ENCODE results near the gene FXYD6. TPM values are rescaled to one million over a fixed set of nuclear protein-coding genes. Genes with fewer than 3 reads are reported as not detected.
A peak's percentile ranks its signal among the peaks of the same experiment; 100 is the strongest.
"Not testable (repeated sequence)": the region's sequence is repeated elsewhere in the genome, so short reads cannot be mapped to it uniquely, and the experiment has no call there.

FXYD6 gene
- total and polyA plus RNA-seq, 5 experiments from 2014 or later, result not detected

DNA sequence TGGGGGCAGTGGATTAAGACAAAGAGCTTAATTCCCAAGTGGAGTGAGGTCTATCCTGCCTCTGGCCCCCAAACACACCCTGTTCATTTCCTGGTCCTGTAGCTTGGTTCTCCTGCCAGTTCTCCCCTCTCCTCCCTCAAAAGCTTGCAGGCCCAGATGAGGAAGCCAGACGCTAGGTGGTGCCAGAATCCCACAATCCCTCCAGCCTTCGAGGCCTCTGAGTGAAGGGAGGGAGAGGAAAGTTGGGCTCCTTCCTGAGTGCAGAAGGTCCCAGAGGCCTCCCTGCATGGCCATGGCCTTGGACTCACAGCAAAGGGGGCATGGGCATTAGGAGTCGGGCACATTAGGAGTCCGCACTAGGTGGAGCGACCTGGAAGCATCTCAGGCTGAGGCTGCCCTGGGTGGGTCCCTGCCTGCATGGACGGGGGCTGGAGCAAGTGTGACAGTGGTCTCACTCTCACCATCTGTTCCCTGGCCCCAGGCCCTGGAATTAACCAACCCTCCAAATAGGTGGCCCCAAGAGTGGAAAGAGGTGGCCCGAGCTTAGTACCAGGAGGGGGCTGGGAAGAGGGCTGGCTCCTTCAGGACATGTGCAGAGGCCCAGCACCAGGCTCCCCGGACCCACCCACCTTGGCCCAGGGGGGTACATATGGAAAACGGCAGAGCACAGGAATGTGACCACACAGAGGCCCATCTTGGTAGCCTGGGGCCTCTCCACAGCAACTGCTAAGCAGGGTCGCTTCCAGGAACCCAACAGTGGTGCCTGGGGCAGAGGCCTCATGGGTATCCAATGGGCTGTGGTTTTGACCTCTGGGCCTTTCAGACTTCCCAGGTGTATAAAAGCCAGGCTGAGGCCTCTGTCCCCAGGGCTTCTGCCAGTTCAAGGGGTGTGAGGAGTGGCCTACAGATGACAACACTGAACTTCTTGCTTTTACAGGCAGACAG is 57.1 kb downstream of the FXYD6 start:
- Mint-ChIP-seq H3K36me3 (peaks cover 0 to 3% (median 0%) of the 10 kb centered on the region in 3 donors), H3K4me3 (peak overlapping the region in 2 of 10 donors; percentile 2 to 29), H3K27ac (peak overlapping the region in 4 of 10 donors; percentile 26 to 71 (median 47)), H3K4me1 (peaks cover 27 to 69% (median 64%) of the 10 kb centered on the region in 4 donors), H3K27me3 (no peaks in the 10 kb centered on the region), H3K9me3 (no peaks in the 10 kb centered on the region)
- DNase-seq, result peak in 1 of 10 donors; percentile 49
- POLR2A ChIA-PET, result interaction anchor here (0.6 to 4.3 kb wide), 4 partner anchors 11 to 395 kb away, joined by 3 to 44 read pairs (median 8); no protein-coding TSS in a partner anchor
- no peak for ATAC-seq

DNA sequence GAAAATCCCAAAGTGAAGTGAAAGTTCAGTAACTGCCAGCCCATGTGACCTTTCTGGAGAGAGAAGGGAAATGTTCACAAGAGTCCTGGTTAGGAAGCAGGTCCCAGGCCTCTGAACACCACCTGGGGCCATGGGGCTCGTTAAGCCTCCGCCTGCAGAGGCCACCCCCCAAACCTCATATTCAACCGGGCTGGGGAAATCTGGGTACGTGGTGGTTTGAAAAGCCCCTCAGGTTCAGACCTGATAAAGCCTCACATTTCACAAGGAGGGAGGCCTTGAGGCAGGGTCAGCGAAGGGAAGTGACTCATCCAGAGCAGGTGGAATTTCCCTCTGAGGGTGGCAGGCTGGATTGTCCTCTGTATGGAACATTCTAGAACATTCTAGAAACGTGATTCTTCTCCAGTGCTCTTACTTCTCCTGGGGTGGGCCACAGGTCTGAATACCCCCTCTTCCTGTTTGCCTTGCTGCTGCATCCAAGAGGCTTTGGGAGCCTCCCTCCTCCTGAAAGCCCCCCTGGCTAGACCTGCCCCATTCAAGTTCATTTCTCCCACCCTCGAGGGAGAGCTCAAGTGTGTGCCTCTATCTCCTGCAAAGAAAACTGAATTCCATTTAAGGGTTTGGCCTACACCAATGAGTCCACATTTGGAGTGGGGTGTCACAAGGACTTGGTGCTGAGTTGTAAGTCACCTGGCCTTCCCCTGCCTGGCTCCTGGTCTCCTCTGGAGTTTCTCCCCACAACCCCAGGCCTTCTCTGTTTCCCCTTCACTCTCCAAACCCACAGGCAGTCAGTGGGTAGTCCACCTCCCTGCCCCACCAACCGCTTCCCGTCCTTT is 58.2 kb downstream of the FXYD6 start:
- ATAC-seq (no peak), DNase-seq (peak in 1 of 10 donors; percentile 58)
- Mint-ChIP-seq H3K36me3 (peaks cover 0 to 3% (median 0%) of the 10 kb centered on the region in 3 donors), H3K27ac (peak overlapping the region in 9 of 10 donors; percentile 22 to 94 (median 87)), H3K4me3 (peak overlapping the region in 4 of 10 donors; percentile 19 to 75 (median 58)), H3K27me3 (no peaks in the 10 kb centered on the region), H3K9me3 (no peaks in the 10 kb centered on the region), H3K4me1 (peaks cover 26 to 66% (median 58%) of the 10 kb centered on the region in 4 donors)
- POLR2A ChIA-PET, result interaction anchor here (0.6 to 4.3 kb wide), 6 partner anchors 10 to 394 kb away, joined by 3 to 44 read pairs (median 6); no protein-coding TSS in a partner anchor

DNA sequence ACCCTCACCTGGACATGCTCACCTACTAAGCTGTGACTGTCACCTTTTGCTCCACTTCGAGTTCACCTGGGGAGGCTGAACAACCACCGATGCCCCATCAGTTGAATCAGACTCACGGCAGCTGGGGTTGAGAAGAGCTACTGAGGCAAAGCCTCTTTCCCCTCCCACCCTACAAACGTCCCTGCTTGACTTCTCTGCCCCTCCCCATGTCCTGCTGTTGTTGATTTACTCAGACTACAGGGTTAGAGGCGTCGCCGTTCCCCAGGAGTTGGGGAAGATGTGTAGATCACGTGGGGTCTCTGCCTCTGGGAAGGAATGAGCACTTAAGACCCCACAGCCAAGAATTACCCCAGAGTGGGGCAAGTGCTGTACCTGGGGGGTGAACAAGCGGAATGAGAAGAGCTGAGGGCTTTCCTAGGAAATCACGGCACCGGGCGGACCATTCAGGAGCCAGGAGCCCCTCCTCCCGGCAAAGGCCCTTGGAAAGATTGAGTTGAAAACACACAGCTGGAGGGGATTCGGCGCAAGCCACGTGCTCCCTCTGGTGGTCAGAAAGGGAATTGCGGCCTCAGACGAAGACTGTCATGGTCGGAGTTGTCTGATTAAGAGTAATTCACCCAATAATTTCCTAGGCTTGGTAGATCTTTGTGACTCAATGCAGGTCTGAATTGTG is 59.0 kb downstream of the FXYD6 start:
- peaks cover 0 to 3% (median 0%) of the 10 kb centered on the region in 3 donors for H3K36me3 Mint-ChIP-seq
- H3K27me3 Mint-ChIP-seq, result no peaks in the 10 kb centered on the region
- H3K4me3 Mint-ChIP-seq, result peak overlapping the region in 9 of 10 donors; percentile 48 to 79 (median 64)
- DNase-seq (peak; percentile 66 to 88 (median 79)), ATAC-seq (peak in 1 of 2 donors; percentile 16)
- POLR2A ChIA-PET, result interaction anchor here (0.9 to 4.3 kb wide), 6 partner anchors 9 to 754 kb away, joined by 4 to 44 read pairs (median 10); no protein-coding TSS in a partner anchor
- H3K27ac Mint-ChIP-seq, result peak overlapping the region; percentile 71 to 94 (median 86)
- H3K9me3 Mint-ChIP-seq, result no peaks in the 10 kb centered on the region
- peaks cover 28 to 62% (median 52%) of the 10 kb centered on the region in 4 donors for H3K4me1 Mint-ChIP-seq

DNA sequence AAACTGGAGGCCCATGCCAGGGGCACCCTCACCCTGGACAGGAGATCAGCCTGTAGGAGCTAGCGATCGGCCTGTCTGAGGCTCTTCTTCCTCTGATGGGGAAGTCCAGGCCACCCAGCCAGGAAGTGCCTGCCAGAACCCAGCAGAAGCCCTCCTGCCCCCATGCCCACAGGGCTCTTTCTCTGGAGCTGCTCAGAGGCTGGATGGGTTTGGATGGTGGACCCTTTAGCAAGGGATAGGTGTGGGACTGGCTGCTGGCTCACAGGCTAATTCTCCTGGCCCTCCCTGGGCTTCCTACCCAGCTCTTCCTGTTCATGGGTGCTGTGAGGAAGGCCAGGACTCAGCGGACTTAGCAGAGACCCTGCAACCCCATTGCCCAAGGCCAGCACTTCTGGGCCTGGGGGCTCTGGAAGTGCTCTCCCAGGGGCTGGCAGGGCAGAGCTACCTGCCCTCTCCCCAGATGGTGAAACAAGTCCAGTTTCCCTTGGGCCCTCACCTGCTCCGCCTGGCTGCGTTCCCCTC is 59.6 kb downstream of the FXYD6 start:
- ATAC-seq (no peak), DNase-seq (no peak)
- POLR2A ChIA-PET, result interaction anchor here (0.9 to 4.3 kb wide), 7 partner anchors 9 to 755 kb away, joined by 4 to 44 read pairs (median 12); no protein-coding TSS in a partner anchor
- peak overlapping the region in 9 of 10 donors; percentile 73 to 94 (median 87) for H3K27ac Mint-ChIP-seq
- H3K9me3 Mint-ChIP-seq, result no peaks in the 10 kb centered on the region
- H3K27me3 Mint-ChIP-seq, result no peaks in the 10 kb centered on the region
- peaks cover 0 to 3% (median 0%) of the 10 kb centered on the region in 3 donors for H3K36me3 Mint-ChIP-seq
- peak overlapping the region in 8 of 10 donors; percentile 48 to 79 (median 61) for H3K4me3 Mint-ChIP-seq
- peaks cover 27 to 57% (median 46%) of the 10 kb centered on the region in 4 donors for H3K4me1 Mint-ChIP-seq

DNA sequence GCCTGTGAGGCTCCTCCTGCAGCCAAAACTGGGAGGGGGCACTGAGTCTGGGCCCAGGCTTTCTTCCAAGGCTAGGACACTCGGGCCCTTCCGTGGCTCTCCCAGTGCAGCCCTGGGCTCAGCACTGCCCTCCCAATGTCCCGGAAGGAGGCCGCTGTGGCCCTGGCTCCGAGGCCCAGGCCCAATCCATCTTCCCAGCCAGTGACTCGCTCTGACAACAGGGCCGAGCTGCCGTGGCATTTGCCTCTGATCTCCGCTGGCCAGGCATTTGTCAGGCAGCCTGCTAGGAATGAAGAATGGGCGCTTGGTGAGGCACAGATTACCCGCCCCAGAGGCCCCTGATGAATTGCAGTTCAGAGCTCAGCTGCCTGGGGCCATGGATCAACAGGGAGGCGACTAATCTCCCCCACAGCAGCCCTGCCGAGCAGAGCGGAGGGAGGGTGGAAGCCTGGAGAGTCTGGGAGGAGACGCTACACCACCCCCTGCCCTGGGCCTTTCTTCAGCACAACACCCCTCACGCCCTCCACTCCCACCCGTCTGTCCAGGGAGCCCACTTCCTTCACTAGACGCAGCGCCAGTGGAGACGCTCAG is 60.2 kb downstream of the FXYD6 start:
- peak overlapping the region in 7 of 10 donors; percentile 30 to 87 (median 64) for H3K4me3 Mint-ChIP-seq
- peak overlapping the region; percentile 44 to 97 (median 89) for H3K27ac Mint-ChIP-seq
- DNase-seq (peak in 1 of 10 donors; percentile 53), ATAC-seq (no peak)
- no peaks in the 10 kb centered on the region for H3K9me3 Mint-ChIP-seq
- POLR2A ChIA-PET, result interaction anchor here (1.9 to 4.3 kb wide), 5 partner anchors 8 to 236 kb away, joined by 8 to 44 read pairs (median 14); no protein-coding TSS in a partner anchor
- peaks cover 0 to 3% (median 0%) of the 10 kb centered on the region in 3 donors for H3K36me3 Mint-ChIP-seq
- H3K4me1 Mint-ChIP-seq, result peaks cover 24 to 56% (median 42%) of the 10 kb centered on the region in 4 donors
- H3K27me3 Mint-ChIP-seq, result no peaks in the 10 kb centered on the region

DNA sequence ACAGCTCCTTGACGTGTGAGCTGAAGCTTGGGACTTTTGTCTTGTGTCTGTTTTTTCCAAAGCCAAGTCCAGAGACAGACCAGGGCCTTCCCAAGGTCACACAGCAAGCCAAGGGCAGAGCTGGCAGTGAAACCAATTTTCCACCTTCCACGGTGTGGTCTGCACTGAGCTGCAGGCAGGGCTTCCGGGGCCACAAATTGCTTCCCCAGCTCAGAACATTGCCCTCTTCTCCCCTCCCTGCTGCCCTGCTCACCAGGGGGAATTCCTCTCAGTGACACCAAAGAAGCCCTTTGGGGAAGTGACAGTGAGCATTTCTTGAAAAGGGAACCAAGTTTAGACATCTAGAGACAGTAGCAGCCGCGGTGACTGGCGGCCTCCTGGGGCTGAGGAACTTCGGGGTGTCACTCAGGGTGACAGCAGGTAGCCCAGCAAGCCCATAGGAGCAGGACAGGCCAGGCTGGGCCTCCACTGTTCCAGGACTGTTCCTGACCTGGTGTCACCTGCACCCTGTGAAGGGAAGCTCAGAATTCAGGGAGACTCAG is 61.1 kb downstream of the FXYD6 start:
- POLR2A ChIA-PET, result interaction anchor here (0.5 to 4.3 kb wide), 10 partner anchors 7 to 237 kb away, joined by 3 to 44 read pairs (median 4); partner anchors contain the start of genes FXYD2 and IL10RA
- Mint-ChIP-seq H3K36me3 (peaks cover 0 to 3% (median 0%) of the 10 kb centered on the region in 3 donors), H3K27ac (peak overlapping the region; percentile 87 to 97 (median 90)), H3K4me1 (peaks cover 24 to 56% (median 42%) of the 10 kb centered on the region in 4 donors), H3K9me3 (no peaks in the 10 kb centered on the region), H3K27me3 (no peaks in the 10 kb centered on the region), H3K4me3 (peak overlapping the region; percentile 66 to 87 (median 80))
- ATAC-seq (peak; percentile 80 to 87), DNase-seq (peak; percentile 52 to 83 (median 74))

DNA sequence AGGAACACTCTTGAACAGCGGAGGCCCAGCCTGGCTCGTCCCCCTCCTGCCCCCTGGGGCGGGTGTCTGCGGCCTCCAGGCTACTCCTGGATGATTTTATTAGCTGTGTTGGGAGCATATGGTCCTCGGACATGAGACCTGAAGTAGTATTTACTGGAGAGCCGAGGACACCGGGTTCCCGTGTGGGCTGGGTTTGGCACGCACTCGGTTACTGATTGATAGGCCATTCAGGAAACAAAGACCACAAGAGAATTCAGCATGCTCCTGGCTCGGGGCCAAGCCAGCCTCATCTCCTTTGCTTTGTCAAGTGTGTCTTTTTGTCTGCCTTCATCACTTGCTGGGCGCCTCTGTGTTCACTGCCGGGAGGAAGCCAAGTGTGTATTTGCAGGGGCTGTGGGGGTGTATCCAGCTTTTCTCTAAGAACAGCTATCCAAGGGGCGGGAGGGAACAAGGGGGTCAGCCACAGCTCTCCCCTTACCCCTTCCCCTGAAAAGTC is 61.6 kb downstream of the FXYD6 start:
- peaks cover 0 to under 1% (median 0%) of the 10 kb centered on the region in 3 donors for H3K36me3 Mint-ChIP-seq
- peaks cover 25 to 56% (median 44%) of the 10 kb centered on the region in 4 donors for H3K4me1 Mint-ChIP-seq

DNA sequence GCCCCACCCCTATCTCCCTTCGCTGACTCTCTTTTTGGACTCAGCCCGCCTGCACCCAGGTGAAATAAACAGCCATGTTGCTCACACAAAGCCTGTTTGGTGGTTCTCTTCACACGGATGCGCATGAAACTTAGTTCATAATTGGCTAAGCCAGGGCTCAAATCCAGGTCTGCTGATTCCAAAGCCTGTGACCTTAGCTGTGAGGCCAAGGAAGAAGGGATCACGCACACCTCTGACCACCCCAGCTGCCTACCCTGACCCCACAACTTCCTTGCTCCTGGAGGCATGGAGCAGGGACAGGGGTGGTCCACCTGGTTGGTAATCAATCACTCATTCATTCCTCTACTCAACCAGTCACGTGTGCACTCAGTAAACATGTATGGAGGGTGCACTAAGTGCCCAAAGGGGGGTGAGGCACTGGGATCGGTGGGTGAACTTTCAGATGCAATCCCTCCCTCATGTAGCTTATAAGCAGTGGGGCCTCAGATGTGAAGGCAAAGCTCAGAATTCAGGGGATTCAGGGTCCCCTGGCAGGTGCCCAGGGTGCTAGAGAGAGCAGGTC is 62.2 kb downstream of the FXYD6 start:
- Mint-ChIP-seq H3K9me3 (no peaks in the 10 kb centered on the region), H3K27me3 (peaks cover 0 to 3% (median 0%) of the 10 kb centered on the region in 5 donors), H3K4me3 (peak overlapping the region in 8 of 10 donors; percentile 68 to 87 (median 76)), H3K4me1 (peaks cover 28 to 61% (median 49%) of the 10 kb centered on the region in 4 donors), H3K36me3 (no peaks in the 10 kb centered on the region), H3K27ac (peak overlapping the region; percentile 87 to 97 (median 90))
- POLR2A ChIA-PET, result interaction anchor here (1.0 to 3.5 kb wide), 6 partner anchors 10 to 238 kb away, joined by 3 to 15 read pairs (median 8); partner anchors contain the start of gene FXYD2
- peak in 1 of 10 donors; percentile 41 for DNase-seq
- ATAC-seq, result no peak

More for the DNA sequence above, 61.6 kb downstream of the FXYD6 start:
- DNase-seq (peak; percentile 72 to 93 (median 85)), ATAC-seq (peak; percentile 70 to 74)
- Mint-ChIP-seq H3K27me3 (peaks cover 0 to 2% (median 0%) of the 10 kb centered on the region in 5 donors), H3K27ac (peak overlapping the region; percentile 87 to 97 (median 90)), H3K9me3 (no peaks in the 10 kb centered on the region), H3K4me3 (peak overlapping the region; percentile 66 to 87 (median 80))
- POLR2A ChIA-PET, result interaction anchor here (0.5 to 3.5 kb wide), 10 partner anchors 9 to 238 kb away, joined by 3 to 15 read pairs (median 3); partner anchors contain the start of genes FXYD2 and IL10RA

DNA sequence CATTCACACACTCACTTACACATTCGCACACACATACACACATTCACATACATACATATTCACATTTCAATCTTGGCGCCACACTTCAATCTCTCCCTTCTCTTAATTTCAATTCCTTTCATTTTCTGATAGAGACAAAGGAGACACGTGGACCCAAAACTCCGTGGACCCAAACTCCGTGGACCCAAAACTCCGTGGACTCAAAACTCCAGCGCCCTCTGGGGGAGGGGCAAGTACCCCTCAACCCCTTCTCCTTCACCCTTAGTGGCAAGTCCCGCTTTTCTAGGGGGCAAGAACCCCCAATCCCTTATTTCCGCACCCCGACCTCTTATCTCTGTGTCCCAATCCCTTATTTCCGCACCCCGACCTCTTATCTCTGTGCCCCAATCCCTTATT is 66.4 kb downstream of the FXYD6 start:
- H3K36me3 Mint-ChIP-seq, H3K27me3 Mint-ChIP-seq, ATAC-seq, H3K9me3 Mint-ChIP-seq, DNase-seq: not testable (repeated sequence)
- POLR2A ChIA-PET, result interaction anchor here (1.3 kb wide), 1 partner anchor 243 kb away, joined by 3 read pairs; no protein-coding TSS in a partner anchor
- Mint-ChIP-seq H3K4me3 (peak overlapping the region in 3 of 10 donors; percentile 0 to 11 (median 9)), H3K4me1 (peaks cover 20 to 33% (median 25%) of the 10 kb centered on the region in 4 donors), H3K27ac (peak overlapping the region in 4 of 10 donors; percentile 3 to 22 (median 14))
